Measurements from ENCODE around the gene TTC7B.

TTC7B gene

GRCh38 chr14:90566481-90566880, 249.7 kb downstream of the TTC7B start:
- Histone ChIP-seq H3K27me3 (ENCODE audit: insufficient read depth, poor library complexity, severe bottlenecking) (no peaks in the 10 kb centered on the region), H3K36me3 (ENCODE audit: low read depth) (no peaks in the 10 kb centered on the region), H3K9me3 (ENCODE audit: severe bottlenecking) (no peaks in the 10 kb centered on the region), H3K27ac (ENCODE audit: poor library complexity, severe bottlenecking) (no peak overlapping the region), H3K4me1 (ENCODE audit: insufficient read depth, poor library complexity, severe bottlenecking) (no peaks in the 10 kb centered on the region), H3K4me3 (ENCODE audit: severe bottlenecking) (no peak overlapping the region)
- ATAC-seq (ENCODE audit: low read depth): no peak
- peak; percentile 22 for DNase-seq (ENCODE audit: low spot score)
- TF ChIP-seq CTCF (IDR thresholded peaks at IDR 0.05; ENCODE audit: poor library complexity, severe bottlenecking): no peak

- no peaks in the 10 kb centered on the region for H3K27me3 ChIP-seq (ENCODE audit: insufficient read depth, poor library complexity, severe bottlenecking)
- DNase-seq (ENCODE audit: low spot score) (no peak), ATAC-seq (ENCODE audit: low read depth) (no peak)
- H3K9me3 ChIP-seq (ENCODE audit: severe bottlenecking): no peaks in the 10 kb centered on the region
- no peaks in the 10 kb centered on the region for H3K36me3 ChIP-seq (ENCODE audit: low read depth)
- no peaks in the 10 kb centered on the region for H3K4me1 ChIP-seq (ENCODE audit: insufficient read depth, poor library complexity, severe bottlenecking)
- H3K4me3 ChIP-seq (ENCODE audit: severe bottlenecking): no peak overlapping the region
- TF ChIP-seq CTCF (IDR thresholded peaks at IDR 0.05; ENCODE audit: poor library complexity, severe bottlenecking): no peak
- H3K27ac ChIP-seq (ENCODE audit: poor library complexity, severe bottlenecking): no peak overlapping the region
These were observed 251.7 kb downstream of the TTC7B start for GRCh38 chr14:90564496-90564895.

DNA sequence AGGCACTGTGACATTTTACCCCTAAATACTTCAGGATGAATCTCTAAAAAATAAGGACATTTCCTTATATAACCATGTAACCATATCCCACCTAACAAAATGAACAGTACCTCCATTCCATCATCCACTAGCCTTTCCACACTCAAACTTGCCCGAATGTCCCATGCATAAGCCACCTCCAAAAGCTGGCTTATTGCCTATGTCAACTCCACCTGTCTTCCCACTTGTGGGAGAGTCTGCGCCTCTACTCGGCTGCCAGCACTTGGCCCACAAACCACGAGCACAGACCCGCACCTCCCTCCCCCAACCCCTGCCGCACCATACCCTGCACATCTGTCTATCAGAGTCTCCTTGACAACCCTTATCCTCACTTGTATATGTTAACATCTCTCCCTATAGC, 253.6 kb downstream of the TTC7B start:
- DNase-seq (ENCODE audit: low spot score): no peak
- no peak for TF ChIP-seq CTCF (IDR thresholded peaks at IDR 0.05; ENCODE audit: poor library complexity, severe bottlenecking)

DNA sequence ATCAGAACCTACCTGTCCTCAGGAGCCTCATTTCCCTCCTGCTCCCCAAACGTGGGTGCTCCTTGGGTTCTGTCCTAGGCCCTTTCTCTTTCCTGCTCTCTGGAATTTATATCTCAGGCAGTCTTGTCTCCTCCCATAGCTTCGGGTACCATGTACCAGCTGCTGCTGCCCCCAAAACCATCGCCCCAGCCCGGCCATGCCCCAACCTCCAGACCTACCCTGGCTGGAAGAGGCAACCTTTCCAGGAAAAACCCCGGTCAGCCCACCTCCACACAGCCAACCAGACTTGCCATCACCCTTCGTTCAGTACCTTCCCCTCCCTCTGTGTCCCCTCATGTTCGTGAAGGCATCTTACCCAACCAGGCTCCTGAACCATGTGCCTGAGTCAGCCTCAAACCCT, 254.3 kb downstream of the TTC7B start:
- DNase-seq (ENCODE audit: low spot score): no peak
- TF ChIP-seq CTCF (IDR thresholded peaks at IDR 0.05; ENCODE audit: poor library complexity, severe bottlenecking): no peak
- no peak for ATAC-seq (ENCODE audit: low read depth)
- H3K27ac ChIP-seq (ENCODE audit: poor library complexity, severe bottlenecking): no peak overlapping the region
- no peaks in the 10 kb centered on the region for H3K9me3 ChIP-seq (ENCODE audit: severe bottlenecking)
- no peaks in the 10 kb centered on the region for H3K27me3 ChIP-seq (ENCODE audit: insufficient read depth, poor library complexity, severe bottlenecking)
- no peak overlapping the region for H3K4me3 ChIP-seq (ENCODE audit: severe bottlenecking)
- no peaks in the 10 kb centered on the region for H3K36me3 ChIP-seq (ENCODE audit: low read depth)
- no peaks in the 10 kb centered on the region for H3K4me1 ChIP-seq (ENCODE audit: insufficient read depth, poor library complexity, severe bottlenecking)

More for the DNA sequence above, 253.6 kb downstream of the TTC7B start:
- Histone ChIP-seq H3K9me3 (ENCODE audit: severe bottlenecking) (no peaks in the 10 kb centered on the region), H3K36me3 (ENCODE audit: low read depth) (no peaks in the 10 kb centered on the region), H3K4me3 (ENCODE audit: severe bottlenecking) (no peak overlapping the region), H3K27ac (ENCODE audit: poor library complexity, severe bottlenecking) (no peak overlapping the region), H3K4me1 (ENCODE audit: insufficient read depth, poor library complexity, severe bottlenecking) (no peaks in the 10 kb centered on the region), H3K27me3 (ENCODE audit: insufficient read depth, poor library complexity, severe bottlenecking) (no peaks in the 10 kb centered on the region)
- no peak for ATAC-seq (ENCODE audit: low read depth)

- H3K9me3 ChIP-seq (ENCODE audit: severe bottlenecking): no peaks in the 10 kb centered on the region
- no peaks in the 10 kb centered on the region for H3K4me1 ChIP-seq (ENCODE audit: insufficient read depth, poor library complexity, severe bottlenecking)
- DNase-seq (ENCODE audit: low spot score) (no peak), ATAC-seq (ENCODE audit: low read depth) (no peak)
- H3K4me3 ChIP-seq (ENCODE audit: severe bottlenecking): no peak overlapping the region
- TF ChIP-seq CTCF (IDR thresholded peaks at IDR 0.05; ENCODE audit: poor library complexity, severe bottlenecking): no peak
- H3K27me3 ChIP-seq (ENCODE audit: insufficient read depth, poor library complexity, severe bottlenecking): no peaks in the 10 kb centered on the region
- no peaks in the 10 kb centered on the region for H3K36me3 ChIP-seq (ENCODE audit: low read depth)
- no peak overlapping the region for H3K27ac ChIP-seq (ENCODE audit: poor library complexity, severe bottlenecking)
These were observed 255.2 kb downstream of the TTC7B start for GRCh38 chr14:90560991-90561390.

Data from RWPE2 (cell line).